Keratinocyte (primary cell): ENCODE measurements around the gene DSCAM. TPM values are rescaled to one million over a fixed set of nuclear protein-coding genes. Genes with fewer than 3 reads are reported as not detected.
"Not testable (repeated sequence)": the region's sequence is repeated elsewhere in the genome, so short reads cannot be mapped to it uniquely, and the experiment has no call there.

ENCODE experiments used
- DNase-seq: peaks from one replicate; pipeline ENCODE4 v3.0.0-alpha.2; 2011; ENCODE audit warnings: low read depth, missing footprints, low spot score
- FAIRE-seq: peaks from 2 replicates; lab custom pipeline; 2011; peaks lifted over from hg19 to GRCh38; lab: Jason Lieb, UNC
- H2AFZ ChIP-seq: 2 replicates; pipeline ENCODE4 v1.6.0; 2012; ENCODE audit warnings: low read length, control low read depth, inconsistent platforms; ENCODE audit not compliant: control insufficient read depth
- H3K27ac ChIP-seq: 2 replicates; pipeline ENCODE4 v1.5.1; 2011; ENCODE audit warnings: low read length; ENCODE audit not compliant: control insufficient read depth, insufficient read depth
- H3K27me3 ChIP-seq: 3 replicates; pipeline ENCODE4 v1.6.0; 2011; ENCODE audit warnings: low read length; ENCODE audit not compliant: control insufficient read depth, insufficient read depth; ENCODE audit errors: extremely low read depth
- H3K36me3 ChIP-seq, 2 experiments: 2 replicates in 1 of 2; 3 replicates in 1 of 2; pipeline ENCODE4 v1.5.1; 2011; ENCODE audit warnings: low read length in 2 of 2, mild to moderate bottlenecking in 1 of 2; ENCODE audit not compliant: control insufficient read depth in 2 of 2, insufficient read depth in 2 of 2; ENCODE audit errors: extremely low read depth in 1 of 2
- H3K4me1 ChIP-seq: 3 replicates; pipeline ENCODE4 v1.5.1; 2011; ENCODE audit warnings: low read length; ENCODE audit not compliant: control insufficient read depth, insufficient read depth; ENCODE audit errors: extremely low read depth
- H3K4me2 ChIP-seq: 3 replicates; pipeline ENCODE4 v1.6.0; 2011; ENCODE audit warnings: low read depth, low read length; ENCODE audit not compliant: control insufficient read depth, insufficient read depth; ENCODE audit errors: extremely low read depth
- H3K4me3 ChIP-seq, 3 experiments: fragments of 200-600 bp in 1 of 3; sonication (generic) in 1 of 3; 2 replicates in 2 of 3; 3 replicates in 1 of 3; pipeline ENCODE4 v1.5.1; 2011 to 2016; ENCODE audit warnings: low read length in 3 of 3, mild to moderate bottlenecking in 3 of 3, control low read depth in 2 of 3, inconsistent platforms in 1 of 3, low read depth in 1 of 3, mixed read lengths in 1 of 3, mixed run types in 1 of 3, moderate library complexity in 1 of 3; ENCODE audit not compliant: control insufficient read depth in 2 of 3, insufficient read depth in 2 of 3; ENCODE audit errors: extremely low read depth in 1 of 3
- H3K79me2 ChIP-seq: 2 replicates; pipeline ENCODE4 v1.6.0; 2012; ENCODE audit warnings: low read length; ENCODE audit not compliant: control insufficient read depth, insufficient read depth
- H3K9ac ChIP-seq: 3 replicates; pipeline ENCODE4 v1.6.0; 2011; ENCODE audit warnings: low read length; ENCODE audit not compliant: control insufficient read depth, insufficient read depth; ENCODE audit errors: extremely low read depth
- H3K9me1 ChIP-seq: 3 replicates; pipeline ENCODE4 v1.6.0; 2011; ENCODE audit warnings: low read length; ENCODE audit not compliant: control insufficient read depth, insufficient read depth; ENCODE audit errors: extremely low read depth
- H3K9me3 ChIP-seq: 2 replicates; pipeline ENCODE4 v1.5.1; 2012; ENCODE audit warnings: low read depth, low read length; ENCODE audit not compliant: control insufficient read depth
- H4K20me1 ChIP-seq: 3 replicates; pipeline ENCODE4 v1.6.0; 2011; ENCODE audit warnings: low read length; ENCODE audit not compliant: control insufficient read depth, insufficient read depth; ENCODE audit errors: extremely low read depth
- CTCF ChIP-seq, 3 experiments: IDR thresholded peaks in 1 of 3; conservative IDR thresholded peaks in 1 of 3; optimal IDR thresholded peaks in 1 of 3; 2 replicates in 2 of 3; 3 replicates in 1 of 3; pipeline versions ENCODE3 to v1.5.1; 2011; ENCODE audit warnings: low read length in 3 of 3, mild to moderate bottlenecking in 3 of 3, moderate library complexity in 2 of 3, control low read depth in 1 of 3, inconsistent platforms in 1 of 3; ENCODE audit not compliant: insufficient read depth in 2 of 3; ENCODE audit errors: extremely low read depth in 1 of 3
- EZH2 ChIP-seq: IDR thresholded peaks from one replicate; pipeline ENCODE4 v1.6.1; 2012; ENCODE audit warnings: inconsistent platforms, mild to moderate bottlenecking, low read length, moderate library complexity
- dilution Hi-C: fragments of 300-500 bp; cut with MboI; formaldehyde crosslinking; loops from one replicate; pipeline ENCODE4 v1.7.0; 2020; ENCODE audit warnings: low sequenced_read_pairs; ENCODE audit not compliant: extremely low pct_ligation_motif_present
- polyA minus RNA-seq, 3 experiments: library from RNA; depleted of rRNA, polyadenylated mRNA; stranded (reverse); fragments of >200 nt; gene quantifications; 1 replicate in 1 of 3; 2 replicates in 1 of 3; 3 replicates in 1 of 3; pipeline ENCODE4 v1.2.3, GENCODE V29; 2011
- polyA plus RNA-seq, 5 experiments: library from polyadenylated mRNA; depleted of rRNA in 3 of 5; stranded (reverse) in 3 of 5; stranded (forward) in 1 of 5; unstranded in 1 of 5; fragments of >200 nt; gene quantifications; 1 replicate in 1 of 5; 2 replicates in 3 of 5; 3 replicates in 1 of 5; pipeline versions ENCODE4 v1.2.1 to v1.2.3, GENCODE V29; 2011 to 2012; ENCODE audit warnings: missing spikeins in 2 of 5, low read depth in 1 of 5, low replicate concordance in 1 of 5

DSCAM gene
- 1.5 to 3.2 TPM (median 2.1 TPM) in 3 replicates for polyA plus RNA-seq
- 0.45 TPM for polyA plus RNA-seq (2011; ENCODE audit: low read depth)
- 1.4 TPM in 2 replicates for polyA plus RNA-seq (2011; cell fraction: cytosol; rRNA removed)
- 5.0 TPM in 2 replicates for polyA plus RNA-seq (2011; cell fraction: nucleus; rRNA removed)
- 0.72 and 3.1 TPM in 2 replicates for polyA plus RNA-seq (2012; ENCODE audit: low replicate concordance)
- polyA minus RNA-seq = 4.1 to 9.3 TPM (median 6.8 TPM) in 3 replicates
- 2.5 TPM for polyA minus RNA-seq (2011; cell fraction: cytosol; rRNA and poly(A)+ RNA removed)
- 12.2 and 16.9 TPM in 2 replicates for polyA minus RNA-seq (2011; cell fraction: nucleus; rRNA and poly(A)+ RNA removed)

- no peak for FAIRE-seq
- H2AFZ ChIP-seq = peak within 1 kb of the TSS; percentile 55
Measured at GRCh38 chr21:40846587-40847411, at the start of gene DSCAM. Gene DSCAM (minus strand): TSS chr21:40847158. CDS start chr21:40846661, 497 bp downstream.

GRCh38 chr21:40895697-40896096 lies 48.7 kb upstream of the DSCAM start:
- H3K79me2 ChIP-seq, H3K9me1 ChIP-seq, dilution Hi-C loops, H3K9ac ChIP-seq, H3K36me3 ChIP-seq, H2AFZ ChIP-seq, H3K4me2 ChIP-seq, H4K20me1 ChIP-seq, H3K4me3 ChIP-seq, H3K4me1 ChIP-seq, FAIRE-seq, DNase-seq, H3K27ac ChIP-seq, H3K9me3 ChIP-seq, H3K27me3 ChIP-seq: not testable (repeated sequence)

More at GRCh38 chr21:40846587-40847411, at the start of gene DSCAM:
- H3K9me1 ChIP-seq = no peaks in the 10 kb centered on the region
- H3K4me1 ChIP-seq = peaks cover 33% of the 10 kb centered on the region
- H3K79me2 ChIP-seq = peaks cover 16% of the 10 kb centered on the region
- DNase-seq = no peak
- dilution Hi-C loops = no loop called here
- H3K9me3 ChIP-seq = no peaks in the 10 kb centered on the region
- H3K9ac ChIP-seq = peak within 1 kb of the TSS; percentile 69
- H3K4me2 ChIP-seq = peak within 1 kb of the TSS; percentile 89
- TF ChIP-seq EZH2 (no peak), CTCF (optimal IDR thresholded peaks at IDR 0.05 in 1 of 3, IDR thresholded peaks at IDR 0.05 in 1 of 3, conservative IDR thresholded peaks at IDR 0.05 in 1 of 3; ENCODE audit: extremely low read depth in 1 of 3, insufficient read depth in 2 of 3, low read length in 3 of 3) (no peak)
- no peaks in the 10 kb centered on the region for H4K20me1 ChIP-seq
- H3K27ac ChIP-seq = peak within 1 kb of the TSS; percentile 90
- H3K4me3 ChIP-seq = peak within 1 kb of the TSS; percentile 54 to 78 (median 68)
- no peaks in the 10 kb centered on the region for H3K36me3 ChIP-seq
- no peaks in the 10 kb centered on the region for H3K27me3 ChIP-seq
